ENCODE results near the gene ZBTB21. TPM values are rescaled to one million over a fixed set of nuclear protein-coding genes. Genes with fewer than 3 reads are reported as not detected.

ZBTB21 gene
- total and polyA plus RNA-seq, 9 of the 15 experiments (the other 6 are each of a cell fraction or from before 2014, with no cell fraction given), result 2.2 to 15.2 (median 8.7) TPM

GRCh38 chr21:42051788-42052187, 41.6 kb upstream of the ZBTB21 start (continued):
- TF ChIP-seq ZBTB11 (CRISPR knock-in tag; IDR thresholded peaks at IDR 0.05) (no peak), ID3 (CRISPR knock-in tag; IDR thresholded peaks at IDR 0.05) (no peak), ID3 (tag; IDR thresholded peaks at IDR 0.05) (no peak), CLOCK (CRISPR knock-in tag; IDR thresholded peaks at IDR 0.05; ENCODE audit: borderline replicate concordance) (no peak), ETS2 (tag; IDR thresholded peaks at IDR 0.05; ENCODE audit: borderline replicate concordance, poor library complexity, severe bottlenecking) (no peak), ELF1 (tag; IDR thresholded peaks at IDR 0.05) (no peak), CREB1 (IDR thresholded peaks at IDR 0.05) (no peak), CREB1 (CRISPR knock-in tag; IDR thresholded peaks at IDR 0.05) (peak; percentile 12; the same call in 1 of the 2 replicates), FOS (IDR thresholded peaks at IDR 0.05; ENCODE audit: extremely low read depth, insufficient read length) (no peak), TEAD1 (CRISPR knock-in tag; IDR thresholded peaks at IDR 0.05) (no peak), RBBP5 (IDR thresholded peaks at IDR 0.05; ENCODE audit: borderline replicate concordance, insufficient read depth, low read length, poor library complexity, severe bottlenecking) (no peak)

Measured in K562 (cell line).